ENCODE results near the gene C1D.

DNA sequence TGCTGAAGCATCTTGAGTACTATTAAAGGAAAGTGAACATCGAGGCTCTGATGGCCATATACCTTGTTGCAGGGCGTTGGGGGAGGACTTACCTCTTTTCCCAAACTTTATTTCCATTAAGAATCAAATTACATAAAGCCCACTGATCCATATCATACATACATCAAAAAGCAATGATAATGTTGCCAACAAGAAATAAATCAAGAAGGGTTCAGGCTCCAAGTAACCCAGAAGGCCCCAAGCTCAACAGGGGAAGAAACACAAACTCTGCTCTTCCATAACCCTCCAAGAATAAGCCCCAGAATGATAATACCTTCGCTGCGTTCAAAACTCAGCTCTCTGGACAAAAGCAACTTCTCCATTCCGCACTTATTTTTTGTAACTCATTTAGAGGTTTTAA lies 32.3 kb downstream of the C1D start:
- no peak for TF ChIP-seq CTCF (IDR thresholded peaks at IDR 0.05)
- no peak for TF ChIP-seq EZH2 (IDR thresholded peaks at IDR 0.05)
- no peak for TF ChIP-seq EZH2phosphoT487 (IDR thresholded peaks at IDR 0.05)

Data from neural progenitor cell (in vitro differentiated cells).